Endodermal cell (in vitro differentiated cells): ENCODE results near the gene DAP. TPM values are rescaled to one million over a fixed set of nuclear protein-coding genes. Genes with fewer than 3 reads are reported as not detected.

Experiments used
- DNase-seq: peaks from one replicate; pipeline ENCODE4 v3.0.0-alpha.2; 2017
- H3K27ac ChIP-seq: 2 replicates; pipeline ENCODE4 v1.5.1; 2013; ENCODE audit warnings: mild to moderate bottlenecking, low read depth, low read length, moderate library complexity
- H3K27me3 ChIP-seq: 2 replicates; pipeline ENCODE4 v1.6.1; 2013; ENCODE audit warnings: mild to moderate bottlenecking, low read length, moderate library complexity; ENCODE audit not compliant: insufficient read depth, control insufficient read depth, poor library complexity, severe bottlenecking
- H3K36me3 ChIP-seq: 2 replicates; pipeline ENCODE4 v1.7.0; 2013; ENCODE audit warnings: mild to moderate bottlenecking, low read length, moderate library complexity; ENCODE audit not compliant: control insufficient read depth, insufficient read depth
- H3K4me1 ChIP-seq: one replicate; pipeline ENCODE4 v1.7.0; 2013; ENCODE audit warnings: low read length; ENCODE audit not compliant: control insufficient read depth, insufficient read depth
- H3K4me3 ChIP-seq: 2 replicates; pipeline ENCODE4 v1.5.1; 2013; ENCODE audit warnings: mild to moderate bottlenecking, low read length, moderate library complexity
- H3K9ac ChIP-seq: 2 replicates; pipeline ENCODE4 v1.6.1; 2013; ENCODE audit warnings: mild to moderate bottlenecking, low read length, moderate library complexity; ENCODE audit not compliant: poor library complexity, severe bottlenecking; ENCODE audit errors: extremely low read depth
- H3K9me3 ChIP-seq: 2 replicates; pipeline ENCODE4 v1.6.1; 2013; ENCODE audit warnings: mild to moderate bottlenecking, low read length, moderate library complexity; ENCODE audit not compliant: control insufficient read depth
- H3K27ac Mint-ChIP-seq: 2 replicates; pipeline ENCODE4 v1.8.0; 2020; ENCODE audit warnings: mixed read lengths
- H3K27me3 Mint-ChIP-seq: 2 replicates; pipeline ENCODE4 v1.8.0; 2021; ENCODE audit warnings: mild to moderate bottlenecking, mixed read lengths; ENCODE audit not compliant: insufficient read depth
- H3K36me3 Mint-ChIP-seq: 2 replicates; pipeline ENCODE4 v1.8.0; 2020; ENCODE audit warnings: low read depth, mixed read lengths
- H3K4me1 Mint-ChIP-seq: 2 replicates; pipeline ENCODE4 v1.8.0; 2020; ENCODE audit warnings: mixed read lengths
- H3K4me3 Mint-ChIP-seq: 2 replicates; pipeline ENCODE4 v1.8.0; 2020; ENCODE audit warnings: mild to moderate bottlenecking, moderate library complexity, mixed read lengths
- H3K9me3 Mint-ChIP-seq: 2 replicates; pipeline ENCODE4 v1.8.0; 2020; ENCODE audit warnings: mild to moderate bottlenecking, mixed read lengths
- CTCF ChIP-seq: fragments of 200-600 bp; sonication (generic); conservative IDR thresholded peaks from 2 replicates; pipeline ENCODE4 v1.5.0; 2021; ENCODE audit warnings: antibody characterized with exemption, mild to moderate bottlenecking
- WGBS, 2 experiments: methylation state at CpG; one replicate each; pipeline versions ENCODE4 v1.1.5 to v1.1.7; 2013; ENCODE audit warnings: missing lambda C conversion rate in 2 of 2, mixed read lengths in 1 of 2; ENCODE audit not compliant: insufficient coverage in 1 of 2, insufficient read length in 1 of 2; 5-methylcytosine and 5-hydroxymethylcytosine counted together
- total RNA-seq, 2 donors: library from RNA; stranded (reverse); fragmentation: NEBNext Ultra II Directional in 1 of 2; extraction: Animal tissue kit (Norgen Biotek cat#: 25700) in 1 of 2; gene quantifications; 2 replicates in 1 of 2; 3 replicates in 1 of 2; pipeline ENCODE4 v1.2.1, GENCODE V29; 2021

DAP gene
- total RNA-seq, 2 donors from 2014 or later = 77.7 to 106 TPM

- DNase-seq = no peak
- WGBS, 2 experiments = 94 to 100% methylated on average over 3 to 5 of the region's 5 CpGs
Observed at GRCh38 chr5:10647640-10648039, 113.4 kb downstream of the DAP start.

GRCh38 chr5:10645671-10646070 lies 115.4 kb downstream of the DAP start:
- no peak for TF ChIP-seq CTCF
- no peak overlapping the region for H3K27ac ChIP-seq
- H3K9ac ChIP-seq = no peak overlapping the region
- 92 to 93% methylated on average over 6 of the region's 6 CpGs for WGBS, 2 experiments
- H3K36me3 ChIP-seq = no peaks in the 10 kb centered on the region
- DNase-seq = no peak
- no peaks in the 10 kb centered on the region for H3K27me3 ChIP-seq
- Mint-ChIP-seq H3K4me1 (no peaks in the 10 kb centered on the region), H3K27ac (no peak overlapping the region), H3K4me3 (no peak overlapping the region), H3K36me3 (peaks cover 12% of the 10 kb centered on the region), H3K27me3 (peaks cover 29% of the 10 kb centered on the region), H3K9me3 (no peaks in the 10 kb centered on the region)
- no peaks in the 10 kb centered on the region for H3K9me3 ChIP-seq
- no peak overlapping the region for H3K4me3 ChIP-seq
- H3K4me1 ChIP-seq = no peaks in the 10 kb centered on the region

More at GRCh38 chr5:10647640-10648039, 113.4 kb downstream of the DAP start:
- peaks cover 29% of the 10 kb centered on the region for H3K27me3 Mint-ChIP-seq
- Histone ChIP-seq H3K27me3 (no peaks in the 10 kb centered on the region), H3K4me1 (no peaks in the 10 kb centered on the region), H3K4me3 (no peak overlapping the region), H3K9ac (no peak overlapping the region), H3K36me3 (no peaks in the 10 kb centered on the region), H3K27ac (no peak overlapping the region), H3K9me3 (no peaks in the 10 kb centered on the region)
- H3K4me1 Mint-ChIP-seq = no peaks in the 10 kb centered on the region
- H3K27ac Mint-ChIP-seq = no peak overlapping the region
- H3K9me3 Mint-ChIP-seq = no peaks in the 10 kb centered on the region
- peaks cover 7% of the 10 kb centered on the region for H3K36me3 Mint-ChIP-seq
- no peak overlapping the region for H3K4me3 Mint-ChIP-seq
- TF ChIP-seq CTCF = no peak

GRCh38 chr5:10645146-10645545 lies 115.9 kb downstream of the DAP start:
- Histone ChIP-seq H3K9ac (no peak overlapping the region), H3K4me3 (no peak overlapping the region), H3K27me3 (no peaks in the 10 kb centered on the region), H3K36me3 (no peaks in the 10 kb centered on the region), H3K27ac (no peak overlapping the region), H3K9me3 (no peaks in the 10 kb centered on the region), H3K4me1 (no peaks in the 10 kb centered on the region)
- Mint-ChIP-seq H3K27ac (no peak overlapping the region), H3K4me3 (no peak overlapping the region), H3K4me1 (no peaks in the 10 kb centered on the region), H3K9me3 (no peaks in the 10 kb centered on the region), H3K27me3 (peaks cover 26% of the 10 kb centered on the region), H3K36me3 (peaks cover 15% of the 10 kb centered on the region)
- WGBS, 2 experiments = 98 to 100% methylated on average over 1 to 3 of the region's 3 CpGs
- TF ChIP-seq CTCF = no peak
- DNase-seq = no peak
